ENCODE results near the gene LHFPL6. TPM values are rescaled to one million over a fixed set of nuclear protein-coding genes. Genes with fewer than 3 reads are reported as not detected.

LHFPL6 gene
- total and polyA plus RNA-seq, 10 of the 15 experiments (the other 5 are each of a cell fraction or from before 2014, with no cell fraction given), result 0.11 to 4.6 (median 0.41) TPM

- H3K4me3 ChIP-seq, result no peak overlapping the region
Observed at GRCh38 chr13:39587939-39588338, 15.1 kb downstream of the LHFPL6 start.

More at GRCh38 chr13:39587939-39588338, 15.1 kb downstream of the LHFPL6 start:
- no peaks in the 10 kb centered on the region for H3K79me2 ChIP-seq (ENCODE audit: control insufficient read depth, insufficient read depth, low read length)
- RAD21 ChIA-PET (ENCODE audit: unreplicated experiment), result no interaction called here
- H3K36me3 ChIP-seq (ENCODE audit: control insufficient read depth in 2 of 2, insufficient read depth in 2 of 2, low read length in 1 of 2), result no peaks in the 10 kb centered on the region
- H3K9ac ChIP-seq (ENCODE audit: control insufficient read depth, insufficient read depth, low read length), result no peak overlapping the region
- no peak overlapping the region for H3K4me2 ChIP-seq (ENCODE audit: control insufficient read depth, insufficient read depth)
- H4K20me1 ChIP-seq (ENCODE audit: control insufficient read depth, insufficient read depth), result no peaks in the 10 kb centered on the region
- no peak for ATAC-seq
- no peak overlapping the region for H2AFZ ChIP-seq (ENCODE audit: control insufficient read depth, low read depth, low read length)
- no peaks in the 10 kb centered on the region for H3K4me1 ChIP-seq (ENCODE audit: control insufficient read depth, insufficient read depth, low read length)
- SMC1A ChIA-PET (ENCODE audit: uncharacterized antibody, unreplicated experiment), result interaction anchor here (0.8 to 2.0 kb wide), 5 partner anchors 11 to 443 kb away, joined by 3 to 8 read pairs (median 4); no protein-coding TSS in a partner anchor
- TF ChIP-seq IKZF2 (IDR thresholded peaks at IDR 0.05), result no peak
- no peak for TF ChIP-seq ZNF217 (IDR thresholded peaks at IDR 0.05)
- no peak for TF ChIP-seq CHD1 (IDR thresholded peaks at IDR 0.05; ENCODE audit: low read depth, low read length)
- TF ChIP-seq ZNF274 (IDR thresholded peaks at IDR 0.05; ENCODE audit: insufficient read depth, insufficient read length), result no peak
- TF ChIP-seq NBN (IDR thresholded peaks at IDR 0.05), result no peak
- TF ChIP-seq MEF2B (IDR thresholded peaks at IDR 0.05; ENCODE audit: partially characterized antibody, poor library complexity, severe bottlenecking), result no peak
- no peak for TF ChIP-seq RB1 (IDR thresholded peaks at IDR 0.05; ENCODE audit: borderline replicate concordance)
- no peak for TF ChIP-seq KLF5 (IDR thresholded peaks at IDR 0.05; ENCODE audit: partially characterized antibody)
- no peak for TF ChIP-seq RAD51 (IDR thresholded peaks at IDR 0.05)
- TF ChIP-seq FOXK2 (IDR thresholded peaks at IDR 0.05), result no peak
- TF ChIP-seq POLR2AphosphoS2 (IDR thresholded peaks at IDR 0.05; ENCODE audit: low read depth, low read length), result no peak
- TF ChIP-seq CHD2 (IDR thresholded peaks at IDR 0.05; ENCODE audit: borderline replicate concordance, low read depth, low read length), result no peak
- TF ChIP-seq CREM (IDR thresholded peaks at IDR 0.05; ENCODE audit: low read depth), result no peak
- no peak for TF ChIP-seq JUND (IDR thresholded peaks at IDR 0.05; ENCODE audit: low read depth, low read length)
- TF ChIP-seq EGR1 (IDR thresholded peaks at IDR 0.05; ENCODE audit: borderline replicate concordance in 1 of 2, low read depth in 2 of 2, low read length in 2 of 2), result no peak
- TF ChIP-seq LARP7 (IDR thresholded peaks at IDR 0.05), result no peak
- TF ChIP-seq USF1 (IDR thresholded peaks at IDR 0.05; ENCODE audit: borderline replicate concordance, extremely low read length, insufficient read depth, low read depth, low read length), result no peak
- no peaks in the 10 kb centered on the region for H3K27me3 ChIP-seq (replicated peaks in 1 of 2; ENCODE audit: control insufficient read depth in 2 of 2, insufficient read depth in 2 of 2, low read length in 1 of 2)
- no TSS peak for BruUV-seq (replicated peaks)
- FAIRE-seq, result no peak
- CTCF ChIA-PET, result interaction anchor here (0.9 to 1.6 kb wide), 3 partner anchors 12 to 25 kb away, joined by 3 to 4 read pairs (median 4); no protein-coding TSS in a partner anchor
- no peak overlapping the region for H3K27ac ChIP-seq (ENCODE audit: control insufficient read depth, insufficient read depth)
- POLR2A ChIA-PET, result no interaction called here
- intact Hi-C loops (cut with micrococcal nuclease; ENCODE audit: unreplicated experiment), result no loop called here
- H3K9me3 ChIP-seq (replicated peaks; ENCODE audit: control insufficient read depth, insufficient read depth, low read length), result no peaks in the 10 kb centered on the region
- no peak for DNase-seq (ENCODE audit: low read depth, low spot score)
- in situ Hi-C loops (cut with MboI), result no loop called here
- 60% methylated on average over 7 of the region's 7 CpGs for WGBS (ENCODE audit: insufficient coverage, insufficient replicate concordance, low lambda C conversion rate, missing lambda C conversion rate)
